ENCODE measurements around the gene COL5A1. TPM values are rescaled to one million over a fixed set of nuclear protein-coding genes. Genes with fewer than 3 reads are reported as not detected.
A peak's percentile ranks its signal among the peaks of the same experiment; 100 is the strongest.

COL5A1 gene
- total RNA-seq, 6 experiments from 2014 or later: 196 to 308 (median 225) TPM

DNA sequence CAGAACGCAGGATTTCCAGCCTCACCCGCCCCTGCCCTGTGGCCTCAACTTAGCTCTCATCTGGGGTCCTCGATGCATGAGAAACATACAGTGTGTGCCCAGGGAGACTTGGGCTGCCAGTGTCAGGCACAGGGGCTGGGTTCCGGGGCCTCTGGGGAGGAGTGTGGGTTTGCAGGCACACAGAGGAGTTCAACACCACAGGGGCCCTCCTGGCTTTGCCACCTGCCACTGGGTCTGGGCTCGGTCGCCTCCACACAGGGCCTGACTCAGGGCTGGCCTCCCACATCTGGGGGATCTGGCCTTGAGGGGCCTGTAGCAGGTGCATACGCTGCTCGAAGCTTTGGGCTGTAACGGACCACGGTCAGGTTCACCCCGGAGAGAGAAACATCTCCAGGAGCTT, 111.6 kb downstream of the COL5A1 start:
- no peak for DNase-seq
- peaks cover 35% of the 10 kb centered on the region for H3K36me3 Mint-ChIP-seq (ENCODE audit: low read depth)
- TF ChIP-seq, protein P1, sequence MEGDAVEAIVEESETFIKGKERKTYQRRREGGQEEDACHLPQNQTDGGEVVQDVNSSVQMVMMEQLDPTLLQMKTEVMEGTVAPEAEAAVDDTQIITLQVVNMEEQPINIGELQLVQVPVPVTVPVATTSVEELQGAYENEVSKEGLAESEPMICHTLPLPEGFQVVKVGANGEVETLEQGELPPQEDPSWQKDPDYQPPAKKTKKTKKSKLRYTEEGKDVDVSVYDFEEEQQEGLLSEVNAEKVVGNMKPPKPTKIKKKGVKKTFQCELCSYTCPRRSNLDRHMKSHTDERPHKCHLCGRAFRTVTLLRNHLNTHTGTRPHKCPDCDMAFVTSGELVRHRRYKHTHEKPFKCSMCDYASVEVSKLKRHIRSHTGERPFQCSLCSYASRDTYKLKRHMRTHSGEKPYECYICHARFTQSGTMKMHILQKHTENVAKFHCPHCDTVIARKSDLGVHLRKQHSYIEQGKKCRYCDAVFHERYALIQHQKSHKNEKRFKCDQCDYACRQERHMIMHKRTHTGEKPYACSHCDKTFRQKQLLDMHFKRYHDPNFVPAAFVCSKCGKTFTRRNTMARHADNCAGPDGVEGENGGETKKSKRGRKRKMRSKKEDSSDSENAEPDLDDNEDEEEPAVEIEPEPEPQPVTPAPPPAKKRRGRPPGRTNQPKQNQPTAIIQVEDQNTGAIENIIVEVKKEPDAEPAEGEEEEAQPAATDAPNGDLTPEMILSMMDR (IDR thresholded peaks at IDR 0.05): no peak
- peaks cover 5% of the 10 kb centered on the region for H3K9me3 Mint-ChIP-seq
- H3K4me1 Mint-ChIP-seq (ENCODE audit: low read depth): no peaks in the 10 kb centered on the region
- H3K27ac Mint-ChIP-seq: no peak overlapping the region
- no peak overlapping the region for H3K4me3 Mint-ChIP-seq
- peaks cover 43% of the 10 kb centered on the region for H3K27me3 Mint-ChIP-seq (ENCODE audit: insufficient read depth)

DNA sequence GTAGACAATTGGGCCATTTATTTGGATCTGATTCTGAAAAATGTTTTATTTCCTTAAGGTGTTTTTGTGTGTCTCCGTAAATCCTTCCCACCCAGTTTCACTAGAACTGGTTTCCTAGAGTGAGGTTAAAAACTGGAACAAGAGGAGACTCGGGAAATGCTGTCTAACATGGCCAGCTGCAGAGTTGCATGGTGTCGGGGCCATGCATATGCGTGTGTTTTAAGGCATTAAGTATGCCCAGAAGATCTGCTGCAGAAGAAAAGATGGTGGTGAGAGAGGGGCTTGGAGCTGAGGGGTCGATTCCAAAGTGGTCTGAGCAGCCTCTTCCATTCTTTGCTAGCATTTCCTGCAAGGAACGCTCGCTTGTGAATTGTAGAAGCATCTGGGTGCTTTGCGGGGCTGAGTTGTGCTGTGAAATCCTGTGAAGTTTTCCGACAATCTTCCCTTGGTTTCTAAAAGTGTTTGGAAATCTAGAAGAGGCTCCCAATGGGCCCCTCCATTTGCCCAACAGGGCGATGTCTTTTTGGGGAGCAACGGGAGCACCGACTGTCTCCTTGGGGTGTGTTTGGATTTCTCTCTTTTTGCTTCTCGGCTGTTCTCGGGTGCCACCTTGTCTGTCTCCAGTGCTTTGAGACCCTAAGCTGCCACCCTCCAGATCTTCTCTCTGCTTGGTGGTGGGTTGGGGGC, 113.8 kb downstream of the COL5A1 start:
- Mint-ChIP-seq H3K36me3 (ENCODE audit: low read depth) (peaks cover 30% of the 10 kb centered on the region), H3K27ac (peak overlapping the region; percentile 30; the same call in 1 of the 2 replicates), H3K27me3 (ENCODE audit: insufficient read depth) (peaks cover 40% of the 10 kb centered on the region), H3K9me3 (peaks cover 6% of the 10 kb centered on the region; the same call in 1 of the 2 replicates), H3K4me1 (ENCODE audit: low read depth) (no peaks in the 10 kb centered on the region), H3K4me3 (no peak overlapping the region; the same call in 1 of the 2 replicates)
- no peak for DNase-seq
- TF ChIP-seq, protein P1 (IDR thresholded peaks at IDR 0.05): no peak

DNA sequence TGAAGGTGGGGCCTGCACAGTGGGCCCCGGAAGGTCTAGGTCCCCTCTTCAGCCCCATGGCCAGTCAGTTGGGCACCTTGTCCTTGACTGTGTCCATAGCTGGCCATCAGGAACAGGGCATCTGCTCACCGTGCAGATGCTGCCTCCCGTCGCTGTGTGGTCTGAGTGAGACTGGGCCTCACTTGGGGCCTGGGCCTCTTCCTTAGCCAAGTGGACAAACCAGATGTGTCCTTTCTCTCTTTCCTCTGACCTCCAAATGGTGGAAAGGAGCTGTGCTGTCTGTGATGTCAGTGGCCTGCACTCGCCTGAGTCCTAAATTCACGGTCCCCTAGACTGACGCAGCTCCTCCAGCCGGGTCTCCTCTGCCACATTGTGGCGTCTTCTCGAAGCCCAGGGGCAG, 114.5 kb downstream of the COL5A1 start:
- no peak for DNase-seq
- Mint-ChIP-seq H3K36me3 (ENCODE audit: low read depth) (peaks cover 37% of the 10 kb centered on the region), H3K4me3 (no peak overlapping the region; the same call in 1 of the 2 replicates), H3K4me1 (ENCODE audit: low read depth) (no peaks in the 10 kb centered on the region), H3K9me3 (peaks cover 14% of the 10 kb centered on the region), H3K27me3 (ENCODE audit: insufficient read depth) (peaks cover 44% of the 10 kb centered on the region), H3K27ac (no peak overlapping the region)
- TF ChIP-seq, protein P1 (IDR thresholded peaks at IDR 0.05): no peak

DNA sequence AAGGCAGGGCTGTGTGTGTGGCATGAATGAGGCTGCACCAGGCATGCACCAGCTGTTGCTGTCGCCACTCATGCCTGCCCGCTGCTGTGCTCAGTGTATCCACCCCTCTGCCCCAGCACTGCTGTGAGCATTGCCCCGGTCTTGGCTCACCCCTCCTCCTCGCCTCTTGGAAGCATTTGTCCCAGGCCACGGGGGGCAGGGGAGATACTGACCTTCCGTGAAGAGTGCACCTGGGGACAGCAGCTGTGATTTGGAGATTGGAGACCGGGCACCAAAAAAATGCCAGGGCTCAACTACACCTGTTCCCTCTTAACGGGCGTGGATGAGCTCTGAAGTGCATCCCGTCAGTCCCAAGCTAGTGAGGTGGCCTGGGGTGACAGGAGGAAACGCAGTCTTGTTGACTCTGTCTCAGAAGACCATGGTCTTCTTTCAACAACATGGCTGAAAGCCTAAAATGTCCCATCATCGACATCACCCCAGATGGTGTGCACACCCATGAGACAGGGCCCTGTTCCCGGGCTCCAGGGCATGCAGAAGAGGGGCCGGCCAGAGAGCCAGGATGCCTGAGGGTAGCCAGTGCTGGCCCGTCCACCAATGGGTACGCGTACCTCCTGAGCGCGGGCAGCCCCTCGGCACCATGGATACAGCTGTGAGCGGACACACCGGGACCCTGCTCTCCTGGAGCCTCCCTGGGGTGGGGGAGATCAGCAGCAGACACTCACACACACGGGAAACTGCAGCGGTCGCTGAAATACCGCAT, 115.8 kb downstream of the COL5A1 start:
- TF ChIP-seq, protein P1 (IDR thresholded peaks at IDR 0.05): no peak
- H3K27ac Mint-ChIP-seq: peak overlapping the region; percentile 36
- DNase-seq: no peak
- H3K4me3 Mint-ChIP-seq: peak overlapping the region; percentile 24; the same call in 1 of the 2 replicates
- peaks cover 21% of the 10 kb centered on the region for H3K9me3 Mint-ChIP-seq
- peaks cover 57% of the 10 kb centered on the region for H3K27me3 Mint-ChIP-seq (ENCODE audit: insufficient read depth)
- H3K36me3 Mint-ChIP-seq (ENCODE audit: low read depth): peaks cover 50% of the 10 kb centered on the region
- no peaks in the 10 kb centered on the region for H3K4me1 Mint-ChIP-seq (ENCODE audit: low read depth)

DNA sequence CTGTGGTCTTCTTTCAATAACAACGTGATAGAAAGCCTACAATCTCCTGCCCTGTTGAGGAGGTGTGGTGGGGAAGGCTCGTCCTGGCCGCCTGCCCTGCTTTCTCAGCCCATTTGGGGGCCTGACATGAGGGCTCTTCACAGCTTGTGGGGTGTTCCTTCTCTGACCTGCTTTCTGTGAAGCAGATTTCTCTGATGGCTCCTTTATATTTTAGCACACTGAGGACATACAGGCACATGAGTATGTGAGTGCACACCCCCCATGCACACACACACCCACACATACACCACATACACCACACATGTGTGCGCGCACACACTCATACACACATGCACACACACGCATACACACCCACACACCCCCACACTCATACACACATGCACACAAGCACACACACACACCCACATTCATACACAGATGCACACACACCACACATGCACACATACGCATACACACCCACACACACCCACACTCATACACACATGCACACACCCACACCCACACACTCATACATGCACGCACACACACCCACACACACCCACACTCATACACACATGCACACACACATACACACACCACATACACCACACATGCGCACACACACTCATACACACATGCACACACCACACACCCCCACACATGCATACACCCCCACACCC, 117.5 kb downstream of the COL5A1 start:
- Mint-ChIP-seq H3K4me3 (no peak overlapping the region), H3K27ac (no peak overlapping the region), H3K4me1 (ENCODE audit: low read depth) (no peaks in the 10 kb centered on the region), H3K9me3 (peaks cover 30% of the 10 kb centered on the region), H3K27me3 (ENCODE audit: insufficient read depth) (peaks cover 63% of the 10 kb centered on the region), H3K36me3 (ENCODE audit: low read depth) (peaks cover 56% of the 10 kb centered on the region)
- TF ChIP-seq, protein P1 (IDR thresholded peaks at IDR 0.05): no peak
- no peak for DNase-seq
